ENCODE results near the gene C15orf40. TPM values are rescaled to one million over a fixed set of nuclear protein-coding genes. Genes with fewer than 3 reads are reported as not detected.
A peak's percentile ranks its signal among the peaks of the same experiment; 100 is the strongest.
"Not testable (repeated sequence)": the region's sequence is repeated elsewhere in the genome, so short reads cannot be mapped to it uniquely, and the experiment has no call there.

C15orf40 gene
- total RNA-seq: 8.5 TPM
- long read RNA-seq, full-length matches to known transcripts: 15 of 26 reads
- long read RNA-seq, partial matches to known transcripts: 0 of 26 reads
- long read RNA-seq, other reads (novel, unspliced or antisense): 11 of 26 reads

- DNase-seq (ENCODE audit: low spot score): peak; percentile 95
- intact Hi-C loops (cut with DNase I): loop anchor here (1.0 to 10.0 kb wide), 4 partner anchors 55 to 196 kb away; partner anchors contain the start of genes BTBD1, HDGFL3 and HOMER2
Measured at GRCh38 chr15:83011271-83012075, at the start of gene C15orf40. Gene C15orf40, minus strand, starts transcription at chr15:83011639. Its CDS starts 32 bp downstream, at chr15:83011607.

DNA sequence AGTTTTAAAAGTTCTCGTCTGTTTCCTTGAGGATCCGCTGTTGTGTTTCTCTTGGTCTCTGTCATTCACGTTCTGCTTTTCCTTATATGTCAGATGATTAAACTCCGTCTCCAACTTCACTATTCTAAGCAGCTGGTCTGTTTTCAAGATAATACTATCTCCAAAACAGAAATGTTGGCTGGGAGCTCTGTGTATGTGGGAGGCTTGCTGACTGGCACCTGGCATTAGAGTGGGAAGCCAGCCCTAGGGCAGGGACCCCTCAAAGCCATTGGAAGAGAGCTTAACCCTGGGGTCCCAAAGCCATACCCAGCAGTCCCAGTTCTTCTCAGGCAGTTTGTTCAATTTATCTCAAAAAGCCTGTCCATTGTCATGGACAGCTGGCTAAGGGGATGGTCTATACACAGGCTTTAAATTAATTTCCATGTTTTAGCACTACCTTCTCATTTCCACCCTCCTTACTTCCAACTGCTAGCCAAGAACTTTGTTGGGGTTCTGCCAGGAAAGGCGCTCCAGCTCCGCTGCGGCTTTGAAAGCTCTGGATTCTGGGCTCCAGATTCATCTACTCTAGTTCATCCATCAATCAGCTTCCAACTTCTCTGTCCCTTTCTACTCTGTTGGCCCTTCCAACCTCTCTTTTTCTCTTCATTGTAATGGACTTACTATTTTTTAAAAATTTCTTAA lies 46.4 kb upstream of the C15orf40 start:
- intact Hi-C loops (cut with DNase I): no loop called here
- DNase-seq (ENCODE audit: low spot score): no peak

DNA sequence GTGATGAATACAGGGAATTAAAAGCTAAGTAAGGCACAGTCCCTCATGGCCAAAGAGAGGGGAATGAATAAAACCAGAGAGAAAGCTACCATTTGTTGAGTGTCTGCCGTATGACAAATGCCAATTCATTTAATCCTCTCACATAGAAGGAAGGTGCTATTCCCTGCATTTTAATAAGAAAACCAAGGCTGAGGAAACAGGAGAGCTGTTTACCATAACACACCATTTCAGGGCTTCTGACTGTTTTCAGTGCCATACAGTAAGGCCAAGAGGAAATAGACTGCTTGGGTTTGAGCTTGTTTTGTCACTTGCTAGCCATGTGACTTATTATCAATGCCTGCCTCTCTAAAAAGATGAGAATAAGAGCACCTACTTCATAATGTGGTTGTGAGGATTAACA lies 45.6 kb upstream of the C15orf40 start:
- intact Hi-C loops (cut with DNase I): no loop called here
- no peak for DNase-seq (ENCODE audit: low spot score)

DNA sequence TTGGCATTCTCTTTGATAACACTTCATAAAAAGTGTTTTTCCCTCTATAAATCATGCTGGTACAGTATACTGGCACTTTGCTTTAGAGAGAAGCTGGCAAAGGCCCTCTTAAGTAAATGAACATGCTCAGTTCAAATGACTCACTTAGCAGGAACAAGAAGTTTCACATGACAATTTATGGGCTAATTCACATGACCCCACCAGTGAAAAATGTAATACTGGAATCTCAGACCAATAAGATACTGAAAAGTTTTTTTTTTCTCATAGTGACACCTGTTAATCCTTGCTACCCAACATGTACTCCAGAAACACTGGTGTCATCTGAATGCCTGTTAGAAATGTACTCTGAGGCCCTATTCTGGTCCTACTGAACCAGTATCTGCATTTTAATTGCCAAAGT lies 41.7 kb upstream of the C15orf40 start:
- intact Hi-C loops (cut with DNase I): no loop called here

GRCh38 chr15:83046558-83047127 lies 35.2 kb upstream of the C15orf40 start:
- intact Hi-C loops (cut with DNase I): no loop called here
- no peak for DNase-seq (ENCODE audit: low spot score)

More for the DNA sequence above, 41.7 kb upstream of the C15orf40 start:
- no peak for DNase-seq (ENCODE audit: low spot score)

DNA sequence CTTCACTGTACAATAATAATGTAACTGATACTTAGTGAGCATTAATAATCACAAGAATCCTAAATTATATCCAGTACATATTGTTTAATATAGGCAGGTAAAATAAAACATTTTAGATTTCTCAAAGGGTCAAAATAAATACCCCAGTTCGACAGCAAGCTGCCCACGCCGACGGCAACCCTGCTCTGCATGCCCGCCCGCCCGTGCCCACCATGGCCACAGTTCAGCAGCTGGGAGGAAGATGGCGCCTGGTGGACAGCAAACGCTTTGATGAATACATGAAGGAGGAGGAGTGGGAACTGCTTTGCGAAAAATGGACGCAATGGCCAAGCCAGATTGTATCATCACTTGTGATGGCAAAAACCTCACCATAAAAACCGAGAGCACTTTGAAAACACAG lies 32.7 kb upstream of the C15orf40 start:
- DNase-seq (ENCODE audit: low spot score): no peak
- intact Hi-C loops (cut with DNase I): no loop called here

DNA sequence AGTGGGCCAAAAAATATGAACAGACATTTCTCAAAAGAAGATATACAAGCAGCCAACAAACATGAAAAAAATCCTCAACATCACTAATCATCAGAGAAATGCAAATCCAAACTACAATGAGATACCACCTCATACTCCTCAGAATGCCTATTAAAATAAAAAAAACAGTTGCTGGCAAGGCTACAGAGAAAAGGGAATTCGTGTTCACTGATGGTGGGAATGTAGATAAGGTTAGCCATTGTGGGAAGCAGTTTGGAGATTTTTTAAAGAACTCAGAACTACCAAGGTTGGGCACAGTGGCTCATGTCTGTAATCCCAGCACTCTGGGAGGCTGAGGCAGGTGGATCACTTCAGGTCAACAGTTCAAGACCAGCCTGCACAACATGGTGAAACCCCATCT lies 27.8 kb upstream of the C15orf40 start:
- intact Hi-C loops (cut with DNase I): no loop called here
- no peak for DNase-seq (ENCODE audit: low spot score)

DNA sequence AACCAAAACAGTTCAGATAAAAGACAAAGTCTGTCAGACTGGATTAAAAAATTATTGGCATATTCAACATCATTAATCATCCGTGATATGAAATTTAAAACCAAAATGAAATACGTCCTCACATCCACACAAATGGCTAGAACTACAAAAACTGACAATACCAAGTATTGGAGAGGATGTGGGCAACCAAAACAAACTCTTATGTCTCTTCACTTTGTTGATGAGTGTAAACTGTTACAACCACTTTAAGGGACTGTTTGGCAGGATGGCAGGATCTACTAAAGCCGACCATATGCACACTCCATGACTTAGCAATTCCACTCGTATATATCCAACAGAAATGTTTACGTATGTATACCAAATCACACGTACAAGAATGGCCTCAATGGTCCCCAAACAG lies 24.8 kb upstream of the C15orf40 start:
- intact Hi-C loops (cut with DNase I): no loop called here
- no peak for DNase-seq (ENCODE audit: low spot score)

- DNase-seq (ENCODE audit: low spot score); intact Hi-C loops (cut with DNase I): not testable (repeated sequence)
Measured at GRCh38 chr15:83031234-83031633, 19.8 kb upstream of the C15orf40 start.

DNA sequence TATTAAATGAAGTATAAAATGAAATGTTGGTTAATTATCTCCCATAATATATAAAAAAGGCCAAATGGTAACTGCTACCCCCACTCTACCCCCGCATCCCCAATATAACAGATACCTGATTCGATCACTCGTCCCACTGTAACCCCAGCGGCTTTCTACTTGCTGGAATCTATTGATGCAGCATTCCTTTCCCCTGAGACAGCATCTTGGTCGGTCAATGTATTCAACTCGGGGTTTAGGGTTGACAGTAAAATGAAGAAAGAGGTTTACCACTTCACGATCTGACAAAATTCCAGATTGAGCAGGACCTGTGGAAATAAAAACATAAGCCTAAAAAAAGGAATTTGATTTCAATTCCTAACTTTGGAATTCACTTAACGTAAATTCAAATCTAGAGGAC lies 18.6 kb upstream of the C15orf40 start:
- DNase-seq (ENCODE audit: low spot score): no peak
- intact Hi-C loops (cut with DNase I): no loop called here

GRCh38 chr15:83018436-83018835 lies 7.0 kb upstream of the C15orf40 start:
- intact Hi-C loops (cut with DNase I): loop anchor here (10.0 kb wide), 1 partner anchor 64 kb away; the partner anchor contains the start of gene HOMER2
- no peak for DNase-seq (ENCODE audit: low spot score)

DNA sequence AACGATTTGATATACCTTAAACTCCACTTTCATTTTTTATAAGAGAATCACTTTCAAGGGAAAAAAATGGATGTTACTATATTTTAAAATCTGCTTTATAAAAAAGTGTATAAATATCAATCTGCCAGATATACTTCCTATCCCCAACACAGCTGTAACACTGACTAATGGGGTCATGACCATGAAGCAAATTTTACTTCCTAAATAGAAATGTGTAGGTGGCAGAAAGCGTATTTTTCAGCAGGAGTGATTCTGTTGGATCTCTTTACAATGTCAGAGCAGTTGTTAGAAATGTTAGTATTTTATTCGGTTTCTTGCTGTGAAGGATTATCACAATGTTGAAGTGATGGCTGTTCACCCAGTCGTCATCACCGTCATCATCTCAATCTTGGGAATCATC lies 5.5 kb upstream of the C15orf40 start:
- intact Hi-C loops (cut with DNase I): loop anchor here (10.0 kb wide), 1 partner anchor 62 kb away; the partner anchor contains the start of gene HOMER2

DNA sequence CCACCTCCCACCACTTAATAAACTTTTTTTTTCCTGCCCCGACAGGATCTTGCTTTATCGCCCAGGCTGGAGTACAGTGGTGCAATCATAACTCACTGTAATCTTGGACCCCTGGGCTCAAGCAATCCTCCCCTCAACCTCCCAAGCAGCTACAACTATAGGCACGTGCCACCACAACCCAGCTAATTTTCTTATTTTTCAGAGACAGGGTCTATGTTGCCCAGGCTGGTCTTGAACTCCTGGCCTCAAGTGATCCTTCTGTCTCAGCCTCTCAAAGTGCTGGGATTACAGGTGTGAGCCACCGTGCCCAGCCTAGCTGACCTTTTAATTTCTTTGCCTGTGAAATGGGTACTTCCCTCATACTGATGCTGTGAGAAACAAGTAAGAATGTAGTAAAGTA lies 3.9 kb upstream of the C15orf40 start:
- DNase-seq (ENCODE audit: low spot score): no peak
- intact Hi-C loops (cut with DNase I): loop anchor here (10.0 kb wide), 1 partner anchor 61 kb away; the partner anchor contains the start of gene HOMER2

More for the DNA sequence above, 5.5 kb upstream of the C15orf40 start:
- DNase-seq (ENCODE audit: low spot score): no peak

DNA sequence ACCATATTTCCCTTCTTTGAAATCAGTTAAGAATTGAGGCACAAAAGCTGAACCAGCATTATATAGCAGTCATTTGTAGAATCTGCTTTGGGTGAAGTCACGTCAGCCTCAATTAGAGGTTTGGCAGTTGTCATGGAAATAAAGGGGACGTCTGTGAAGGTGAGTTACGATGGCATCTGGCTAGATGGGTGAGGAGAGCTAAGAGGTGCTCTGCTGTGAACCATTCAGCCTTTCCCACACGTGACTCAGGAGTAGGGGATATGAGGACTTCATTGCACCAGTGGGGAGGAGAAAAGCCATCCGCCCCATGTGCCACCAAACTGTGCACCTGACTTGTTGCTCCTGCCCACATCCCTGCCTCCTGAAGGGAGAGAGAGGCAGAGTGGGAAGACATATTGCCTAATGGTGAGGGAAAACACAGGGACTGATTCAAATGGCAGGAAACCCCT lies 2.8 kb upstream of the C15orf40 start:
- intact Hi-C loops (cut with DNase I): loop anchor here (5.0 to 10.0 kb wide), 2 partner anchors 59 to 98 kb away; partner anchors contain the start of gene HOMER2
- no peak for DNase-seq (ENCODE audit: low spot score)

- DNase-seq (ENCODE audit: low spot score): no peak
- intact Hi-C loops (cut with DNase I): loop anchor here (5.0 to 10.0 kb wide), 2 partner anchors 58 to 100 kb away; partner anchors contain the start of gene HOMER2
Measured at GRCh38 chr15:83012636-83013035, 1.2 kb upstream of the C15orf40 start.

- DNase-seq (ENCODE audit: low spot score): no peak
- intact Hi-C loops (cut with DNase I): loop anchor here (5.0 to 10.0 kb wide), 2 partner anchors 57 to 100 kb away; partner anchors contain the start of gene HOMER2
Measured at GRCh38 chr15:83012076-83012426, 612 bp upstream of the C15orf40 start.

GRCh38 chr15:83010709-83011270 lies 649 bp downstream of the C15orf40 start:
- DNase-seq (ENCODE audit: low spot score): peak; percentile 80
- intact Hi-C loops (cut with DNase I): loop anchor here (1.0 to 10.0 kb wide), 4 partner anchors 56 to 197 kb away; partner anchors contain the start of genes BTBD1, HDGFL3 and HOMER2

DNA sequence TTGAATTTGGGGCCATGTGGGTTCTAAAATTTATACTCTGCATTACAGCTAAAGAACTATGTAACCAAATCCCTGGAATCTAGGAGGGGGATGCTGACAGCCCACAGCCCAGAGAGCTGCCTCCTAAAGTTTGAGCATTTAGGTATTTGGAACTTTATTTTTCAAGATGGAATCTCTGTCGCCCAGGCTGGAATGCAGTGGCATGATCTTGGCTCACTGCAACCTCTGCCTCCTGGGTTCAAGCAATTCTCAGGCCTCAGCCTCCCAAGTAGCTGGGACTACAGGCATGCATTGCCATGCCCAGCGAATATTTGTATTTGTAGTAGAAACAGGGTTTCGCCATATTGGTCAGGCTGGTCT lies 10.8 kb downstream of the C15orf40 start:
- DNase-seq (ENCODE audit: low spot score): not testable (repeated sequence)
- intact Hi-C loops (cut with DNase I): loop anchor here (2.0 kb wide), 1 partner anchor 150 kb away; no protein-coding TSS in a partner anchor
